ENCODE measurements around the gene ATP6V0A1. TPM values are rescaled to one million over a fixed set of nuclear protein-coding genes. Genes with fewer than 3 reads are reported as not detected.

The ATP6V0A1 gene
- total and polyA plus RNA-seq, 2 of the 4 experiments (the other 2 are of a cell fraction), result 18.8 to 34.0 TPM

- H3K4me1 ChIP-seq (ENCODE audit: control insufficient read depth, insufficient read depth, low read length), result peaks cover 9% of the 10 kb centered on the region
- ChIA-PET POLR2A (ENCODE audit: unreplicated experiment) (no interaction called here), CTCF (no interaction called here)
- H3K23ac ChIP-seq (ENCODE audit: low read depth, low read length), result no peak overlapping the region
- no peak overlapping the region for H3K56ac ChIP-seq (ENCODE audit: extremely low read depth, insufficient read depth, low read length)
- DNase-seq (no peak), ATAC-seq (ENCODE audit: low read depth) (no peak)
- 0 out of 2 replicates have a peak overlapping the region, but pooled peaks have one; percentile 22 for H3K14ac ChIP-seq (replicated peaks; ENCODE audit: low read depth, low read length)
- H2AK9ac ChIP-seq (replicated peaks; ENCODE audit: low read depth, low read length, poor library complexity), result no peak overlapping the region
- no TSS peak for BruUV-seq (replicated peaks)
- no peak overlapping the region for H4K91ac ChIP-seq (ENCODE audit: insufficient read depth, low read depth, low read length)
- H2BK20ac ChIP-seq (ENCODE audit: low read depth, low read length), result no peak overlapping the region
- no peak overlapping the region for H2BK5ac ChIP-seq (ENCODE audit: low read depth, low read length, poor library complexity, severe bottlenecking)
- peaks cover 13% of the 10 kb centered on the region for H3K9me1 ChIP-seq (ENCODE audit: insufficient read depth, low read length)
- H3K27me3 ChIP-seq (ENCODE audit: control insufficient read depth, insufficient read depth, low read length), result no peaks in the 10 kb centered on the region
- WGBS, 2 experiments (ENCODE audit: extremely low coverage in 2 of 2, insufficient read length in 1 of 2), result no CpG with 5 or more reads among the region's 4 CpGs
- peaks cover 17% of the 10 kb centered on the region for H4K20me1 ChIP-seq (ENCODE audit: insufficient read depth, low read length)
- intact Hi-C loops (cut with micrococcal nuclease) (no loop called here), dilution Hi-C loops (cut with HindIII; ENCODE audit: low sequenced_read_pairs, unreplicated experiment) (no loop called here), in situ Hi-C loops (cut with MboI; ENCODE audit: low sequenced_read_pairs) (no loop called here)
- H3K9me3 ChIP-seq (ENCODE audit: control insufficient read depth, insufficient read depth, low read length), result no peaks in the 10 kb centered on the region
- H4K5ac ChIP-seq (ENCODE audit: low read depth, low read length), result no peak overlapping the region
- peaks cover 12 to 52% of the 10 kb centered on the region in 2 experiments; a peak in 3 of 4 replicates for H3K79me1 ChIP-seq (ENCODE audit: low read depth in 1 of 2, low read length in 2 of 2)
- H3K4me3 ChIP-seq (ENCODE audit: insufficient read depth, low read depth, low read length), result no peak overlapping the region
- H2AFZ ChIP-seq (replicated peaks; ENCODE audit: low read length, poor library complexity), result no peak overlapping the region
- no peak overlapping the region for H3K18ac ChIP-seq (ENCODE audit: low read depth, low read length)
- H4K8ac ChIP-seq (ENCODE audit: low read depth in 2 of 2, low read length in 2 of 2), result no peak overlapping the region
- H3K4ac ChIP-seq (ENCODE audit: low read depth, low read length), result no peak overlapping the region
- no peak overlapping the region for H2BK120ac ChIP-seq (ENCODE audit: low read depth, low read length)
- no peak overlapping the region for H3K27ac ChIP-seq (ENCODE audit: insufficient read depth, low read length)
- H3K36me3 ChIP-seq (ENCODE audit: control insufficient read depth, insufficient read depth, low read length), result peaks cover 5% of the 10 kb centered on the region
- H2AK5ac ChIP-seq (ENCODE audit: low read depth, low read length), result 0 out of 2 replicates have a peak overlapping the region, but pooled peaks have one; percentile 8
- H2BK15ac ChIP-seq (ENCODE audit: low read depth, low read length), result no peak overlapping the region
- H3K9ac ChIP-seq (ENCODE audit: low read depth, low read length), result no peak overlapping the region
- no peak overlapping the region for H3K4me2 ChIP-seq (ENCODE audit: low read depth, low read length)
- TF ChIP-seq MAFK (IDR thresholded peaks at IDR 0.05; ENCODE audit: low read depth, low read length) (no peak), FOS (IDR thresholded peaks at IDR 0.05; ENCODE audit: low read depth, low read length) (no peak), CEBPB (IDR thresholded peaks at IDR 0.05; ENCODE audit: low read depth, low read length) (no peak), RAD21 (IDR thresholded peaks at IDR 0.05; ENCODE audit: low read length) (no peak), RCOR1 (IDR thresholded peaks at IDR 0.05; ENCODE audit: insufficient replicate concordance, low read length) (no peak), NFE2L2 (IDR thresholded peaks at IDR 0.05; ENCODE audit: low read depth, low read length) (no peak), SMC3 (IDR thresholded peaks at IDR 0.05; ENCODE audit: low read depth, low read length) (no peak), BHLHE40 (IDR thresholded peaks at IDR 0.05; ENCODE audit: low read depth, low read length) (no peak), RFX5 (IDR thresholded peaks at IDR 0.05; ENCODE audit: low read depth, low read length) (no peak), CHD1 (IDR thresholded peaks at IDR 0.05; ENCODE audit: low read depth, low read length) (no peak), MAZ (IDR thresholded peaks at IDR 0.05; ENCODE audit: borderline replicate concordance, low read depth, low read length) (no peak), MXI1 (IDR thresholded peaks at IDR 0.05; ENCODE audit: borderline replicate concordance, low read depth, low read length) (no peak), POLR2A (IDR thresholded peaks at IDR 0.05; ENCODE audit: low read depth, low read length) (no peak)
- TF ChIP-seq, protein P1, sequence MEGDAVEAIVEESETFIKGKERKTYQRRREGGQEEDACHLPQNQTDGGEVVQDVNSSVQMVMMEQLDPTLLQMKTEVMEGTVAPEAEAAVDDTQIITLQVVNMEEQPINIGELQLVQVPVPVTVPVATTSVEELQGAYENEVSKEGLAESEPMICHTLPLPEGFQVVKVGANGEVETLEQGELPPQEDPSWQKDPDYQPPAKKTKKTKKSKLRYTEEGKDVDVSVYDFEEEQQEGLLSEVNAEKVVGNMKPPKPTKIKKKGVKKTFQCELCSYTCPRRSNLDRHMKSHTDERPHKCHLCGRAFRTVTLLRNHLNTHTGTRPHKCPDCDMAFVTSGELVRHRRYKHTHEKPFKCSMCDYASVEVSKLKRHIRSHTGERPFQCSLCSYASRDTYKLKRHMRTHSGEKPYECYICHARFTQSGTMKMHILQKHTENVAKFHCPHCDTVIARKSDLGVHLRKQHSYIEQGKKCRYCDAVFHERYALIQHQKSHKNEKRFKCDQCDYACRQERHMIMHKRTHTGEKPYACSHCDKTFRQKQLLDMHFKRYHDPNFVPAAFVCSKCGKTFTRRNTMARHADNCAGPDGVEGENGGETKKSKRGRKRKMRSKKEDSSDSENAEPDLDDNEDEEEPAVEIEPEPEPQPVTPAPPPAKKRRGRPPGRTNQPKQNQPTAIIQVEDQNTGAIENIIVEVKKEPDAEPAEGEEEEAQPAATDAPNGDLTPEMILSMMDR (conservative IDR thresholded peaks at IDR 0.05; ENCODE audit: low read depth, low read length), result no peak
- TF ChIP-seq, protein P2, sequence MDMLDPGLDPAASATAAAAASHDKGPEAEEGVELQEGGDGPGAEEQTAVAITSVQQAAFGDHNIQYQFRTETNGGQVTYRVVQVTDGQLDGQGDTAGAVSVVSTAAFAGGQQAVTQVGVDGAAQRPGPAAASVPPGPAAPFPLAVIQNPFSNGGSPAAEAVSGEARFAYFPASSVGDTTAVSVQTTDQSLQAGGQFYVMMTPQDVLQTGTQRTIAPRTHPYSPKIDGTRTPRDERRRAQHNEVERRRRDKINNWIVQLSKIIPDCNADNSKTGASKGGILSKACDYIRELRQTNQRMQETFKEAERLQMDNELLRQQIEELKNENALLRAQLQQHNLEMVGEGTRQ (IDR thresholded peaks at IDR 0.05; ENCODE audit: low read depth, low read length), result no peak
- TF ChIP-seq, protein P3, sequence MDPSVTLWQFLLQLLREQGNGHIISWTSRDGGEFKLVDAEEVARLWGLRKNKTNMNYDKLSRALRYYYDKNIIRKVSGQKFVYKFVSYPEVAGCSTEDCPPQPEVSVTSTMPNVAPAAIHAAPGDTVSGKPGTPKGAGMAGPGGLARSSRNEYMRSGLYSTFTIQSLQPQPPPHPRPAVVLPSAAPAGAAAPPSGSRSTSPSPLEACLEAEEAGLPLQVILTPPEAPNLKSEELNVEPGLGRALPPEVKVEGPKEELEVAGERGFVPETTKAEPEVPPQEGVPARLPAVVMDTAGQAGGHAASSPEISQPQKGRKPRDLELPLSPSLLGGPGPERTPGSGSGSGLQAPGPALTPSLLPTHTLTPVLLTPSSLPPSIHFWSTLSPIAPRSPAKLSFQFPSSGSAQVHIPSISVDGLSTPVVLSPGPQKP (IDR thresholded peaks at IDR 0.05; ENCODE audit: borderline replicate concordance, low read depth, low read length), result no peak
Measured at GRCh38 chr17:42463976-42464400, 5.3 kb downstream of the ATP6V0A1 start.

All from IMR-90 (cell line).